Fibroblast of lung (primary cell): ENCODE measurements around the gene ARPP21. TPM values are rescaled to one million over a fixed set of nuclear protein-coding genes. Genes with fewer than 3 reads are reported as not detected.

ENCODE experiments used
- DNase-seq, 2 donors: peaks; one replicate each; pipeline versions ENCODE4 v3.0.0 to v3.0.0-alpha.2; 2010; ENCODE audit warnings: low read depth in 2 of 2
- H2AFZ ChIP-seq: 2 replicates; pipeline ENCODE4 v1.5.1; 2012; ENCODE audit warnings: low read length, control low read depth, inconsistent platforms
- H3K27ac ChIP-seq: 2 replicates; pipeline ENCODE4 v1.5.1; 2011; ENCODE audit warnings: low read length, control low read depth; ENCODE audit not compliant: insufficient read depth
- H3K27me3 ChIP-seq: 2 replicates; pipeline ENCODE4 v1.5.1; 2011; ENCODE audit warnings: mild to moderate bottlenecking, low read length; ENCODE audit not compliant: control insufficient read depth, insufficient read depth
- H3K36me3 ChIP-seq: 2 replicates; pipeline ENCODE4 v1.5.1; 2011; ENCODE audit warnings: low read length; ENCODE audit not compliant: control insufficient read depth, insufficient read depth
- H3K4me1 ChIP-seq: 2 replicates; pipeline ENCODE4 v1.5.1; 2011; ENCODE audit warnings: low read length; ENCODE audit not compliant: control insufficient read depth, insufficient read depth; ENCODE audit errors: extremely low read depth
- H3K4me2 ChIP-seq: 2 replicates; pipeline ENCODE4 v1.5.1; 2011; ENCODE audit warnings: low read length, control low read depth; ENCODE audit not compliant: insufficient read depth; ENCODE audit errors: extremely low read depth
- H3K4me3 ChIP-seq, 4 experiments: fragments of 200-600 bp in 1 of 4; sonication (generic) in 1 of 4; replicated peaks in 1 of 4; 2 replicates each; pipeline ENCODE4 v1.5.1; 2011 to 2016; ENCODE audit warnings: low read length in 4 of 4, low read depth in 3 of 4, mild to moderate bottlenecking in 3 of 4, control low read depth in 2 of 4, inconsistent platforms in 1 of 4, mixed read lengths in 1 of 4; ENCODE audit not compliant: insufficient read depth in 1 of 4; ENCODE audit errors: control extremely low read depth in 1 of 4
- H3K79me2 ChIP-seq: 2 replicates; pipeline ENCODE4 v1.5.1; 2012; ENCODE audit warnings: mild to moderate bottlenecking, low read length, inconsistent platforms; ENCODE audit not compliant: control insufficient read depth, insufficient read depth
- H3K9ac ChIP-seq: 2 replicates; pipeline ENCODE4 v1.5.1; 2011; ENCODE audit warnings: mild to moderate bottlenecking, low read length, control low read depth; ENCODE audit not compliant: insufficient read depth
- H3K9me3 ChIP-seq: 2 replicates; pipeline ENCODE4 v1.5.1; 2012; ENCODE audit warnings: low read depth, low read length; ENCODE audit not compliant: control insufficient read depth, insufficient read depth
- H4K20me1 ChIP-seq: 2 replicates; pipeline ENCODE4 v1.5.1; 2011; ENCODE audit warnings: low read length; ENCODE audit not compliant: control insufficient read depth, insufficient read depth; ENCODE audit errors: extremely low read depth
- EZH2 ChIP-seq: IDR thresholded peaks from 2 replicates; pipeline ENCODE4 v1.5.1; 2012; ENCODE audit warnings: low read length, control low read depth, mild to moderate bottlenecking; ENCODE audit errors: missing control alignments
- polyA plus RNA-seq, 2 donors: library from polyadenylated mRNA; depleted of rRNA in 1 of 2; stranded (reverse) in 1 of 2; unstranded in 1 of 2; fragments of >200 nt; gene quantifications; 2 replicates each; pipeline ENCODE4 v1.2.1, GENCODE V29; 2011 to 2012; ENCODE audit warnings: missing spikeins in 1 of 2
- total RNA-seq: library from RNA; depleted of rRNA; stranded (reverse); fragments of >200 nt; gene quantifications from 2 replicates; pipeline ENCODE4 v1.2.1, GENCODE V29; 2014
- TF ChIP-seq, protein P1 (sequence below), 2 donors: IDR thresholded peaks in 1 of 2; conservative IDR thresholded peaks in 1 of 2; 1 replicate in 1 of 2; 2 replicates in 1 of 2; pipeline ENCODE4 v1.5.1; 2011 to 2012; ENCODE audit warnings: low read length in 2 of 2, control low read depth in 1 of 2, inconsistent platforms in 1 of 2, low read depth in 1 of 2, mild to moderate bottlenecking in 1 of 2

Gene ARPP21
- total and polyA plus RNA-seq, 2 donors (not counting 1 experiment from before 2014, with no cell fraction given), result not detected

DNA sequence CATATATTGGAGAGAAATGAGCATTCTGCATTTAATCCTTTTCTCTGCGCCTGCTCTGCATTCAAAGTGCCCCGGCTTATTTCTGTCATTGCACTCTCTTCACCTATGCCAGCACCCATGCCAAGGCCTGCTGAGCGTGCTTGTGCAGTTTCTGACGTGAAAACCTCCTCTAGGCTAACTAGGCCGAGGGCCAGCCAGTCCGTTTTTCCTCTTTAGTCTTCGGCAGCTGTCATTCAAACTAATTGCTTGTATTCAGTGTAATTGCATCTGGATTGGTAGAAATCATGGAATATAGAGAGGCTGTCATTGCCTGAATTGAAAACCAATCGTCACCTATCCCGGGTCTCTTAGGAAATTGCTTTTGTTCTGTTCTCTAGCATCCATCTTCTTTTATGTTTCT, 94.0 kb downstream of the ARPP21 start:
- H3K79me2 ChIP-seq, result no peaks in the 10 kb centered on the region
- H3K4me2 ChIP-seq, result no peak overlapping the region
- H3K36me3 ChIP-seq, result no peaks in the 10 kb centered on the region
- TF ChIP-seq, protein P1, sequence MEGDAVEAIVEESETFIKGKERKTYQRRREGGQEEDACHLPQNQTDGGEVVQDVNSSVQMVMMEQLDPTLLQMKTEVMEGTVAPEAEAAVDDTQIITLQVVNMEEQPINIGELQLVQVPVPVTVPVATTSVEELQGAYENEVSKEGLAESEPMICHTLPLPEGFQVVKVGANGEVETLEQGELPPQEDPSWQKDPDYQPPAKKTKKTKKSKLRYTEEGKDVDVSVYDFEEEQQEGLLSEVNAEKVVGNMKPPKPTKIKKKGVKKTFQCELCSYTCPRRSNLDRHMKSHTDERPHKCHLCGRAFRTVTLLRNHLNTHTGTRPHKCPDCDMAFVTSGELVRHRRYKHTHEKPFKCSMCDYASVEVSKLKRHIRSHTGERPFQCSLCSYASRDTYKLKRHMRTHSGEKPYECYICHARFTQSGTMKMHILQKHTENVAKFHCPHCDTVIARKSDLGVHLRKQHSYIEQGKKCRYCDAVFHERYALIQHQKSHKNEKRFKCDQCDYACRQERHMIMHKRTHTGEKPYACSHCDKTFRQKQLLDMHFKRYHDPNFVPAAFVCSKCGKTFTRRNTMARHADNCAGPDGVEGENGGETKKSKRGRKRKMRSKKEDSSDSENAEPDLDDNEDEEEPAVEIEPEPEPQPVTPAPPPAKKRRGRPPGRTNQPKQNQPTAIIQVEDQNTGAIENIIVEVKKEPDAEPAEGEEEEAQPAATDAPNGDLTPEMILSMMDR (conservative IDR thresholded peaks at IDR 0.05 in 1 of 2, IDR thresholded peaks at IDR 0.05 in 1 of 2; ENCODE audit: low read depth in 1 of 2, low read length in 2 of 2), result no peak
- no peak for TF ChIP-seq EZH2
- no peak overlapping the region for H3K9ac ChIP-seq
- H3K4me1 ChIP-seq, result no peaks in the 10 kb centered on the region
- no peak overlapping the region for H3K4me3 ChIP-seq
- no peaks in the 10 kb centered on the region for H3K27me3 ChIP-seq
- DNase-seq, result no peak
- no peaks in the 10 kb centered on the region for H4K20me1 ChIP-seq
- H3K27ac ChIP-seq, result no peak overlapping the region
- no peak overlapping the region for H2AFZ ChIP-seq
- no peaks in the 10 kb centered on the region for H3K9me3 ChIP-seq

DNA sequence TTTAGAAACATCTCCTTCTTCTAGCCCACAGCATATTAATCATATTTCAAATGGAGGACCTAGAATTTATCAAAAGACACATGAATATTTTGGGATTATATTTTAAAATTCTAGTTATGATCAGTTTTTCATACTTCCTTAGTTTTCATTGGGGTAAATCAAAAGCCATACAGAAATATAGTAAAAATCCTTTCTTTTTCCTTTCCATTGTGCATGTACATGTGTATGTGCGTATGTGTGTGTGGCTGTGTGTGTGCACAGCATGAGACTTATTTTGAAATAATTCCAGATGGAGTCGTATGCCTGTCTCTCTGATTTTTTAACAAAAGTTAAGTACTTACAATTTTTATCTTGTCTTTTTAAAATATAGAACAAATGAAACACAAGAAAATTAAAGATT, 94.5 kb downstream of the ARPP21 start:
- no peak for TF ChIP-seq EZH2
- TF ChIP-seq, protein P1 (conservative IDR thresholded peaks at IDR 0.05 in 1 of 2, IDR thresholded peaks at IDR 0.05 in 1 of 2; ENCODE audit: low read depth in 1 of 2, low read length in 2 of 2), result no peak
- Histone ChIP-seq H3K4me1 (no peaks in the 10 kb centered on the region), H3K27ac (no peak overlapping the region)

DNA sequence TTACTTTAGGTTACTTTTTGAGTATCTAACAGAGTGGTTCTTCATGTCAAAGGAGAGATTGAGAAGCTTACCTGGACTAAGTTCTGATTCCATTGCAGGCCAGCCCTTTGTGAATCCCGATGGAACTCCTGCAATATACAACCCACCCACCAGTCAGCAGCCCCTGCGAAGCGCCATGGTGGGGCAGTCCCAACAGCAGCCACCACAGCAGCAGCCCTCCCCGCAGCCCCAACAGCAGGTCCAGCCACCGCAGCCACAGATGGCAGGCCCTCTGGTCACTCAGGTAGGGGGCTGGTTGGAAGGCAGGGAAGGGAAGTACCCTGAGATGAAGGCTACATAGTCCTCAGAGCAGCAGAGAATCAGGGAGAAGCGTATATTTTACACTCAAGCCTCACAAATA, 97.8 kb downstream of the ARPP21 start:
- H3K27me3 ChIP-seq, result no peaks in the 10 kb centered on the region
- TF ChIP-seq, protein P1 (conservative IDR thresholded peaks at IDR 0.05 in 1 of 2, IDR thresholded peaks at IDR 0.05 in 1 of 2; ENCODE audit: low read depth in 1 of 2, low read length in 2 of 2), result no peak
- no peak for TF ChIP-seq EZH2
- H3K4me3 ChIP-seq, result no peak overlapping the region
- H3K79me2 ChIP-seq, result no peaks in the 10 kb centered on the region
- H2AFZ ChIP-seq, result no peak overlapping the region
- H3K9ac ChIP-seq, result no peak overlapping the region
- H3K9me3 ChIP-seq, result no peaks in the 10 kb centered on the region
- H3K27ac ChIP-seq, result no peak overlapping the region
- no peaks in the 10 kb centered on the region for H3K4me1 ChIP-seq
- no peak overlapping the region for H3K4me2 ChIP-seq
- DNase-seq, result no peak
- no peaks in the 10 kb centered on the region for H4K20me1 ChIP-seq
- no peaks in the 10 kb centered on the region for H3K36me3 ChIP-seq

More for the DNA sequence above, 94.5 kb downstream of the ARPP21 start:
- no peaks in the 10 kb centered on the region for H3K27me3 ChIP-seq
- no peak for DNase-seq
- no peaks in the 10 kb centered on the region for H3K9me3 ChIP-seq
- H4K20me1 ChIP-seq, result no peaks in the 10 kb centered on the region
- no peak overlapping the region for H3K9ac ChIP-seq
- no peaks in the 10 kb centered on the region for H3K79me2 ChIP-seq
- no peaks in the 10 kb centered on the region for H3K36me3 ChIP-seq
- H3K4me2 ChIP-seq, result no peak overlapping the region
- no peak overlapping the region for H3K4me3 ChIP-seq
- H2AFZ ChIP-seq, result no peak overlapping the region
